Measurements from ENCODE around the gene DIPK1B. TPM values are rescaled to one million over a fixed set of nuclear protein-coding genes. Genes with fewer than 3 reads are reported as not detected.

The DIPK1B gene
- total RNA-seq, 2 donors from 2014 or later, result 2.0 to 25.7 TPM

GRCh38 chr9:136724772-136725171 lies 12.4 kb downstream of the DIPK1B start:
- H3K36me3 ChIP-seq (replicated peaks in 1 of 2; ENCODE audit: insufficient read depth in 1 of 2, low read depth in 2 of 2), result peaks cover 8 to 16% of the 10 kb centered on the region in 2 donors
- intact Hi-C loops (cut with DNase I), result no loop called here
- no peak for DNase-seq
- no peak for TF ChIP-seq POLR2A (IDR thresholded peaks at IDR 0.05)
- TF ChIP-seq CTCF (IDR thresholded peaks at IDR 0.05), result no peak
- no peak overlapping the region for H3K4me3 ChIP-seq
- H3K27ac ChIP-seq, result no peak overlapping the region
- no peaks in the 10 kb centered on the region for H3K27me3 ChIP-seq
- ATAC-seq, result no peak
- no peaks in the 10 kb centered on the region for H3K9me3 ChIP-seq
- peaks cover 56% of the 10 kb centered on the region for H3K4me1 ChIP-seq
- 79 to 84% methylated on average over 7 of the region's 7 CpGs for WGBS, 2 donors

GRCh38 chr9:136725612-136726011 lies 13.2 kb downstream of the DIPK1B start:
- intact Hi-C loops (cut with DNase I), result no loop called here
- TF ChIP-seq POLR2A (IDR thresholded peaks at IDR 0.05) (no peak), CTCF (IDR thresholded peaks at IDR 0.05) (no peak)
- WGBS, 2 donors, result 61 to 96% methylated on average over 4 to 8 of the region's 10 CpGs
- DNase-seq (no peak), ATAC-seq (no peak)
- Histone ChIP-seq H3K36me3 (replicated peaks in 1 of 2; ENCODE audit: insufficient read depth in 1 of 2, low read depth in 2 of 2) (peaks cover 8 to 16% of the 10 kb centered on the region in 2 donors), H3K9me3 (no peaks in the 10 kb centered on the region), H3K27ac (no peak overlapping the region), H3K4me3 (no peak overlapping the region), H3K27me3 (no peaks in the 10 kb centered on the region), H3K4me1 (peaks cover 50% of the 10 kb centered on the region)

GRCh38 chr9:136726118-136726517 lies 13.7 kb downstream of the DIPK1B start:
- Histone ChIP-seq H3K4me3 (no peak overlapping the region), H3K9me3 (no peaks in the 10 kb centered on the region), H3K4me1 (peaks cover 49% of the 10 kb centered on the region), H3K27ac (peak overlapping the region in 1 of 4 donors; percentile 31), H3K27me3 (no peaks in the 10 kb centered on the region), H3K36me3 (replicated peaks in 1 of 2; ENCODE audit: insufficient read depth in 1 of 2, low read depth in 2 of 2) (peaks cover 8 to 16% of the 10 kb centered on the region in 2 donors)
- TF ChIP-seq CTCF (IDR thresholded peaks at IDR 0.05), result no peak
- no peak for TF ChIP-seq POLR2A (IDR thresholded peaks at IDR 0.05)
- DNase-seq, result no peak
- intact Hi-C loops (cut with DNase I), result no loop called here
- ATAC-seq, result no peak
- WGBS, 2 donors, result 37% methylated on average over 16 of the region's 16 CpGs; no CpG with 5 or more reads in 1 of the 2 donors

GRCh38 chr9:136726631-136727191 lies 14.3 kb downstream of the DIPK1B start:
- Histone ChIP-seq H3K4me1 (peaks cover 49% of the 10 kb centered on the region), H3K27me3 (no peaks in the 10 kb centered on the region)
- WGBS, 2 donors, result 14 to 16% methylated on average over 10 to 18 of the region's 18 CpGs

More at GRCh38 chr9:136726631-136727191, 14.3 kb downstream of the DIPK1B start:
- H3K27ac ChIP-seq, result peak overlapping the region in 3 of 4 donors; percentile 31 to 82 (median 71)
- intact Hi-C loops (cut with DNase I), result no loop called here
- DNase-seq, result peak in 3 of 4 donors; percentile 54 to 61 (median 55)
- no peak for ATAC-seq
- peaks cover 8 to 16% of the 10 kb centered on the region in 2 donors for H3K36me3 ChIP-seq (replicated peaks in 1 of 2; ENCODE audit: insufficient read depth in 1 of 2, low read depth in 2 of 2)
- no peak overlapping the region for H3K4me3 ChIP-seq
- TF ChIP-seq POLR2A (IDR thresholded peaks at IDR 0.05), result no peak
- peak in 6 of 7 experiments; percentile 27 to 63 (median 54) for TF ChIP-seq CTCF (IDR thresholded peaks at IDR 0.05)
- no peaks in the 10 kb centered on the region for H3K9me3 ChIP-seq
